Neural cell (in vitro differentiated cells): Measurements from ENCODE around the gene TRPM3. TPM values are rescaled to one million over a fixed set of nuclear protein-coding genes. Genes with fewer than 3 reads are reported as not detected.

ENCODE experiments used
- H2AFZ ChIP-seq: fragments of 200-600, 300-800 bp; sonication (generic), shearing (Covaris generic); 2 replicates; pipeline ENCODE4 v1.6.0; 2014; ENCODE audit warnings: low read depth, mild to moderate bottlenecking, antibody characterized with exemption, low read length, moderate library complexity
- H3F3A ChIP-seq: fragments of 200-600 bp; shearing (Covaris generic); 2 replicates; pipeline ENCODE4 v1.6.1; 2016; ENCODE audit warnings: mild to moderate bottlenecking, moderate library complexity, mixed read lengths, antibody characterized with exemption, low read length; ENCODE audit not compliant: insufficient read depth, poor library complexity, severe bottlenecking
- H3K27ac ChIP-seq: fragments of 200-600, 300-800 bp; sonication (generic), shearing (Covaris generic); 2 replicates; pipeline ENCODE4 v1.5.1; 2014; ENCODE audit warnings: mild to moderate bottlenecking, low read length, moderate library complexity
- H3K27me3 ChIP-seq: fragments of 300-800, 200-600 bp; sonication (generic), shearing (Covaris generic); 2 replicates; pipeline ENCODE4 v1.6.0; 2014; ENCODE audit warnings: mild to moderate bottlenecking, low read depth, low read length, moderate library complexity; ENCODE audit not compliant: insufficient read depth
- H3K36me3 ChIP-seq: fragments of 300-800, 200-600 bp; sonication (generic), shearing (Covaris generic); 2 replicates; pipeline ENCODE4 v1.5.1; 2014; ENCODE audit warnings: mild to moderate bottlenecking, antibody characterized with exemption, low read length, moderate library complexity; ENCODE audit not compliant: insufficient read depth
- H3K4me2 ChIP-seq: fragments of 300-800, 200-600 bp; sonication (generic), shearing (Covaris generic); 2 replicates; pipeline ENCODE4 v1.6.0; 2014; ENCODE audit warnings: mild to moderate bottlenecking, low read length
- H3K4me3 ChIP-seq: fragments of 300-800, 200-600 bp; sonication (generic), shearing (Covaris generic); 2 replicates; pipeline ENCODE4 v1.5.1; 2014; ENCODE audit warnings: mild to moderate bottlenecking, low read length, moderate library complexity
- H3K79me2 ChIP-seq: fragments of 200-600 bp; shearing (Covaris generic); replicated peaks from 2 replicates; pipeline ENCODE4 v1.6.0; 2014; ENCODE audit warnings: mild to moderate bottlenecking, low read length, moderate library complexity; ENCODE audit not compliant: insufficient read depth
- H3K9ac ChIP-seq: fragments of 300-800, 200-600 bp; sonication (generic), shearing (Covaris generic); 2 replicates; pipeline ENCODE4 v1.6.1; 2016; ENCODE audit warnings: mild to moderate bottlenecking, low read length, mixed read lengths
- H3K9me2 ChIP-seq: fragments of 200-600 bp; shearing (Covaris generic); 2 replicates; pipeline ENCODE4 v1.6.1; 2016; ENCODE audit warnings: mild to moderate bottlenecking, low read length, mixed read lengths; ENCODE audit not compliant: insufficient read depth
- H3K9me3 ChIP-seq: fragments of 200-600, 300-800 bp; sonication (generic), shearing (Covaris generic); 2 replicates; pipeline ENCODE4 v1.6.1; 2016; ENCODE audit warnings: mild to moderate bottlenecking, mixed run types, low read length, moderate library complexity, mixed read lengths
- H4K20me1 ChIP-seq: fragments of 200-600 bp; shearing (Covaris generic); 2 replicates; pipeline ENCODE4 v1.6.1; 2016; ENCODE audit warnings: mild to moderate bottlenecking, mixed run types; ENCODE audit not compliant: insufficient read depth
- CTCF ChIP-seq: fragments of 450-650 bp; IDR thresholded peaks from 2 replicates; pipeline ENCODE4 v1.5.1; 2014; ENCODE audit warnings: antibody characterized with exemption, mild to moderate bottlenecking, moderate library complexity; ENCODE audit not compliant: poor library complexity, severe bottlenecking
- EP300 ChIP-seq: fragments of 450-650 bp; conservative IDR thresholded peaks from 2 replicates; pipeline ENCODE4 v1.6.1; 2014; ENCODE audit warnings: antibody characterized with exemption, mild to moderate bottlenecking, moderate library complexity; ENCODE audit not compliant: poor library complexity, severe bottlenecking
- EZH2 ChIP-seq: fragments of 200-600, 300-800 bp; shearing (Covaris generic), sonication (generic); IDR thresholded peaks from 2 replicates; pipeline ENCODE4 v1.6.1; 2014; ENCODE audit warnings: antibody characterized with exemption, low read length, borderline replicate concordance, mild to moderate bottlenecking; ENCODE audit not compliant: insufficient read depth, poor library complexity, severe bottlenecking
- MXI1 ChIP-seq: fragments of 450-650 bp; conservative IDR thresholded peaks from 2 replicates; pipeline ENCODE4 v1.6.1; 2014; ENCODE audit warnings: antibody characterized with exemption, mild to moderate bottlenecking; ENCODE audit not compliant: poor library complexity, severe bottlenecking
- POLR2AphosphoS5 ChIP-seq: IDR thresholded peaks from 2 replicates; pipeline ENCODE4 v1.6.1; 2012
- RAD21 ChIP-seq: fragments of 450-650 bp; conservative IDR thresholded peaks from 2 replicates; pipeline ENCODE4 v1.6.1; 2014; ENCODE audit warnings: antibody characterized with exemption, mild to moderate bottlenecking, moderate library complexity
- REST ChIP-seq: IDR thresholded peaks from 2 replicates; pipeline ENCODE4 v1.6.1; 2012; ENCODE audit warnings: borderline replicate concordance
- SMC3 ChIP-seq: fragments of 450-650 bp; conservative IDR thresholded peaks from 2 replicates; pipeline ENCODE4 v1.6.1; 2014; ENCODE audit warnings: antibody characterized with exemption, mild to moderate bottlenecking, moderate library complexity; ENCODE audit not compliant: poor library complexity
- TAF1 ChIP-seq: IDR thresholded peaks from 2 replicates; pipeline ENCODE4 v1.6.1; 2012; ENCODE audit warnings: low read depth
- polyA plus RNA-seq: library from polyadenylated mRNA; depleted of rRNA; stranded (reverse); fragments of >200 nt; gene quantifications from 2 replicates; pipeline ENCODE4 v1.2.3, GENCODE V29; 2014

Gene TRPM3
- polyA plus RNA-seq, 1 donor from 2014 or later = 1.3 TPM

GRCh38 chr9:70830618-70831017, 290.8 kb downstream of the TRPM3 start:
- H3K9ac ChIP-seq = no peak overlapping the region
- TF ChIP-seq TAF1 (no peak), POLR2AphosphoS5 (no peak), RAD21 (no peak), MXI1 (no peak), EZH2 (no peak), SMC3 (no peak), CTCF (no peak), REST (no peak), EP300 (no peak)
- H3K9me3 ChIP-seq = no peaks in the 10 kb centered on the region
- no peaks in the 10 kb centered on the region for H4K20me1 ChIP-seq
- no peaks in the 10 kb centered on the region for H3K79me2 ChIP-seq
- no peaks in the 10 kb centered on the region for H3F3A ChIP-seq
- H3K27me3 ChIP-seq = no peaks in the 10 kb centered on the region
- H3K4me2 ChIP-seq = no peak overlapping the region
- no peak overlapping the region for H3K4me3 ChIP-seq
- no peak overlapping the region for H3K27ac ChIP-seq
- H3K9me2 ChIP-seq = no peaks in the 10 kb centered on the region
- no peaks in the 10 kb centered on the region for H3K36me3 ChIP-seq
- no peak overlapping the region for H2AFZ ChIP-seq

GRCh38 chr9:70829591-70830265, 291.7 kb downstream of the TRPM3 start:
- no peak overlapping the region for H3K4me3 ChIP-seq
- no peak overlapping the region for H2AFZ ChIP-seq
- H4K20me1 ChIP-seq = no peaks in the 10 kb centered on the region
- no peaks in the 10 kb centered on the region for H3F3A ChIP-seq
- H3K27me3 ChIP-seq = no peaks in the 10 kb centered on the region
- H3K27ac ChIP-seq = no peak overlapping the region
- H3K9me2 ChIP-seq = no peaks in the 10 kb centered on the region
- no peaks in the 10 kb centered on the region for H3K9me3 ChIP-seq
- H3K79me2 ChIP-seq = no peaks in the 10 kb centered on the region
- H3K4me2 ChIP-seq = no peak overlapping the region
- no peaks in the 10 kb centered on the region for H3K36me3 ChIP-seq
- TF ChIP-seq EZH2 = no peak
- TF ChIP-seq SMC3 = no peak
- no peak for TF ChIP-seq POLR2AphosphoS5
- TF ChIP-seq EP300 = no peak
- H3K9ac ChIP-seq = no peak overlapping the region
